ENCODE measurements around the gene GCH1.
"Not testable (repeated sequence)": the region's sequence is repeated elsewhere in the genome, so short reads cannot be mapped to it uniquely, and the experiment has no call there.

GCH1 gene, protein sequence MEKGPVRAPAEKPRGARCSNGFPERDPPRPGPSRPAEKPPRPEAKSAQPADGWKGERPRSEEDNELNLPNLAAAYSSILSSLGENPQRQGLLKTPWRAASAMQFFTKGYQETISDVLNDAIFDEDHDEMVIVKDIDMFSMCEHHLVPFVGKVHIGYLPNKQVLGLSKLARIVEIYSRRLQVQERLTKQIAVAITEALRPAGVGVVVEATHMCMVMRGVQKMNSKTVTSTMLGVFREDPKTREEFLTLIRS

DNA sequence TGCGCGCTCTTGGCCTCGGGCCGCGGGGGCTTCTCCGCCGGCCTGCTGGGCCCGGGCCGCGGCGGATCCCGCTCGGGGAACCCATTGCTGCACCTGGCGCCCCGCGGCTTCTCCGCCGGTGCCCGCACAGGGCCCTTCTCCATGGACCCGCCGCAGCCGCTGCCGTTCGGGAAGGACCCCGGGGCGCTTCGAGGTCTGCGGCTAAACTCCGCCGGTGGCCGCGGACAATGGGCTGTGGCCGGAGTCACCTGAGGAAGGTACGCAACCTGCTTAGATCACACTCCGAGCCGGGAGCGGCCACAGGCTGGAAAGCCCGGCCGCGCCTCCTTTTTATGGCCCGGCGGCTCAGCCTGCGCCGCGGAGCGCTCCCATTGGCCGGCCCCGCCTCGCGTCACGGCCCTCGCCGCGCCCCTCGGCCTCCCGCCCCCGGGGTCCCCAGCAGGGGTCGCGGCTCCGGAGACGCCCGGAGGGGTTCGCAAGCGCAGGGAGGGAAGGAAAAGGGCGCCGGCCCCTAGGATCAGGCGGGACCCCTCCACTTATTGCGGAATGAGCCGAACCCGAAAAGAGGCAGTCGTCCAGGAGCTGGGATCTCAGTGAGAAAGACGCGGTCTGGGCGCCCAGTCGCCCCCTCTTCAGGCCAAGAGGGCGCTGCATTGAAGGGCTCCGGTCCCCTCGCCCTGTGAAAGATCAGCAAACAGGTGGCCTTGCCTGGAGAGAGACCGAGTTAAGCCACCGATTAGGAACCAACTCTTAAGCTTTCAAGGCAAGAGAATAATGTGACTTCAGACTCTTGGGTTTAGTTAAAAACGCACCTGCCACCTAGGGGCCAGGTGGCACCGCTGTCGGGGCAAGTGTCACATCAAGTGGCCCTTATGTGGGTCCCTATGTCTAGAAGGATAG lies at the start of gene GCH1:
Gene GCH1 (minus strand): TSS at position 306 of the 900 bp plus-strand sequence. CDS start 163 bp downstream, at position 143.
- DNase-seq, result peak; percentile 85

DNA sequence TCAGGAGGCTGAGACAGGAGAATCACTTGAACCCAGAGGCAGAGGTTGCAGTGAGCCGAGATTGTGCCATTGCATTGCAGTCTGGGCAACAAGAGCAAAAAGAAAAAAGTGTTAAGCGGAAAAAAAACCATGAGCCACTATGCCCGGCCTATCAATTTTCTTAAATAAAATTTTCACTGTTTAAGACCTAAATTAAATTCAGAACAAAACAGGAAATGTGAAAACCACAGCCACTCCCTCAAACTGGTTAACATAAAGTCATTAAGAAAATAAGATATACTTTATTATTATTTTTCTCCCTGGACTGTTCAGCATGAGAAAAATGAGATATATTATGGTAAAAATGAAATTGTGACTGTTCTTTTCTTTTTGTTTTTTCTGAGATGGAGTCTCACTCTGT lies 44.6 kb upstream of the GCH1 start:
- DNase-seq, result no peak

DNA sequence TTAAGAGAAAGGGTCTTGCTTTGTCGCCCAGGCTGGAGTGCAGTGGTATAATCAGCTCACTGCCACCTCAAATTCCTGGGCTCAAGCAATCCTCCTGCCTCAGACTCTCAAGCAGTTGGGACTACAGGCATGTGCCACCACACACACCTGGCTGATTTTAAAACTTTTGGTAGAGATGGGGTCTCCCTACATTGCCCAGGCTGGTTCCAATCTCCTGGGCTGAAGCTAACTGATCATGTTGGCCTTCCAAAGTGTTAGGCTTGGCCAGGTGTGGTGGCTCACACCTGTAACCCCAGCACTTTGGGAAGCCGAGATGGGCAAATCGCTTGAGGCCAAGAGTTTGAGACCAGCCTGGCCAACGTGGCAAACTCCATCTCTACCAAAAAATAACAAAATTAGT lies 43.9 kb upstream of the GCH1 start:
- no peak for DNase-seq

DNA sequence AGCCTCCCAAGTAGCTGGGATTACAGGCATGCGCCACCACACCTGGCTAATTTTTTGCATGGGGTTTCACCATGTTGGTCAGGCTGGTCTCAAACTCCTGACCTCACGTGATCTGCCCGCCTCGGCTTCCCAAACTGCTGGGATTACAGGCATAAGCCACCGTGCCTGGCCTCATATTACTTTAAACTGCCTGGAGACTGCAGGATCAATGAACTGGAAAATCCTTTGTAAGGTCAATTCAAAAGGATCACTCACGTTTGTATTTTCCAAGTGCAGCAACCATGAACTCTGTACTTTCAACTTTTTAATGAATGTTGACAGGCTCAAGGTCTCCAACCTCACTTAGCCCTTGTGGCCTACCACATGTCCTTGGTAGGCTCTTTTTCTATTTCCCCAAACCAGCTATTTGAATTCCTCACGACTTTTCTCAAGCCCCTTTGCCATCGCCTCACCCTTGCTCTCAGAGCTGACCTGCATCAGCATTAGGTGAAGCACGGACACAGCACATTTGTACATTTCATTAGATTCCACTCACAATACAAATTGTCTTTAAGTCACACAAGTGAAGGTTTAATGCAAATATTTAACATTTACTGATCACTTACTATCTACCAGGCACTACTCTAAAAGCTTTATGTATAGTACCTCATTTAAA lies 42.2 kb upstream of the GCH1 start:
- DNase-seq, result no peak

DNA sequence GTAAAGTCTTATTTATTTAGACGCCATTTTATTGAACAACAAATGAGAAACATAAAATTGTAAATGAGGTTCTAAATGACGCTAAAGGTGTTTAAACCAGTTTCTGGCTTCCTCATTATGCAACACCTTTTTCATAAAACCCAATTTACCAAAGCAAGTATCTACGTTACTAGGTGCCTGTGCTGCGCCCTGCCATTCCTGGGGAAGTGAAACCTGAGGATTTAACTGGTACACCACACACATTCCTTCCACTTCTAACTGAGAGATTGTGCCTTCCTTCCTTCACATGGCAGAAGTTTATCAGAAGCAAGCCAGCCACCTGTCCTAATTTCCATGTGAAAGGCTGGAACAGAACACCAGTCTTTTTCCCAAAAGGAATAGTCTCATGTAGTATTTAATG lies 40.3 kb upstream of the GCH1 start:
- no peak for DNase-seq

DNA sequence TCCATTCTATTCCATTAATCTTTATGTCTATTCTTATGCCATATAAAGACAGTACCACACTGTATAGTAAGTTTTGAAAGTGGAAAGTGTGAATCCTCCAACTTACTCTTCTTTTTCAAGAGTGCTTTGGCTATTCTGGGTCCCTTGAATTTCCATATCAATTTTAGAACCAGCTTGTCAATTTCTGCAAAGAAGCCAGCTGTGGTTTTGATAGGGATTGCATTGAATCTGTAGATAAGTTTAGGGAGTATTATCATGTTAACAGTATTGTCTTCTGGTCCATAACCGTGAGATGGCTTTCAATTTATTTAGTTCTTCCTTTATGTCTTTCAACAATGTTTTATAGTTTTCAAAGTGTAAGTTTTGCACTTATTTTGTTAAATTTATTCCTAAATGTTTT lies 34.2 kb upstream of the GCH1 start:
- no peak for DNase-seq

DNA sequence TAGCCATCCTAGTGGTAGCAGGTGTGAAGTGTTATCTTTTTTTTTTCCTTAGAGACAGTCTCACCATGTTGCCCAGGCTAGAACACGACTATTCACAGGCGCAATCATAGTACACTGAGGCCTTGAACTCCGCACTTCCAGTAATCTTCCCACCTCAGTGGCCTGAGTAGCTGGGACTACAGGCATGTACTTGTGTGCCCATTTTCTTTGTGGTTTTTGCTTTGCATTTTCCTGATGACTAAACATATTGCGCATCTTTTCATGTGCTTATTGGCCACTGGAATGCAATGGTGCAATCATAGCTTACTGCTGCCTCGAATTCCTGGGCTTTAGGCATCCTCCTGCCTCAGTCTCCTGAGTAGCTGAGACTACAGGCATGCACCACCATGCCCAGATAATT lies 33.3 kb upstream of the GCH1 start:
- no peak for DNase-seq

DNA sequence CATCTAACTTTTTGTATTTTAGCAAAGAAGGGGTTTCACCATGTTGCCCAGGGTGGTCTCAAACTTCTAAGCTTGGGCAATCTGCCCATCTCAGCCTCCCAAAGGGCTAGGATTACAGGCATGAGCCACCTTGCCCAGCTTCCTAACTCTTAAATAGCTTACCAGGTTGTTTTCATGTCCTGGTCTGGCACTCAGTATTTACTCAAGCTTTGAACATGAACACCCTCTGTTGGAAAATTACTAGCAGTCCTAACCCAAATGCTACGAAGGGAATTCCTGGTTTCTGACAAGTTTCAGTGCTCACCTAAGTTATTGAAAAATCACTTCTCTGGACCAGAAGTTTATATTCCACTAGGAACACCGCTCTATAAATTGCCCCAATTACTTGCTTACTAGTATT lies 32.5 kb upstream of the GCH1 start:
- DNase-seq, result no peak

DNA sequence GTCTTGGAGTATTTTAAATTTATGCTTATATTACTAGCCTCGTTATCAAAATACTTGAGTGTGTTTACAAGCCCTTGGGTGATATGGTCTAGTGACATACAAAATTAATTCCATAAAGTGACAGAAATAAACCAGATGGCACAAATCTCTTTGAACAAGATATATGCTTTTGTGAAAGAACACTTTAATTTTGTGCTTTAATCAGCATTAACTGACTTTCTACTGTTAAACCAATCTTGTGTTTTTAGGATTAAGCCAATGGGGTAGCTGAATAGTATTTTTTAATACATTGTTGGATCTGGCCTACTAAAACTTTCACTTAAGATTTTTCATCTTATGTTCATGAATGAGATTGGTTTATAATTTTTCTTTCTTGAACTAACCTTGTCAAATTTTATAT lies 30.4 kb upstream of the GCH1 start:
- DNase-seq, result no peak

DNA sequence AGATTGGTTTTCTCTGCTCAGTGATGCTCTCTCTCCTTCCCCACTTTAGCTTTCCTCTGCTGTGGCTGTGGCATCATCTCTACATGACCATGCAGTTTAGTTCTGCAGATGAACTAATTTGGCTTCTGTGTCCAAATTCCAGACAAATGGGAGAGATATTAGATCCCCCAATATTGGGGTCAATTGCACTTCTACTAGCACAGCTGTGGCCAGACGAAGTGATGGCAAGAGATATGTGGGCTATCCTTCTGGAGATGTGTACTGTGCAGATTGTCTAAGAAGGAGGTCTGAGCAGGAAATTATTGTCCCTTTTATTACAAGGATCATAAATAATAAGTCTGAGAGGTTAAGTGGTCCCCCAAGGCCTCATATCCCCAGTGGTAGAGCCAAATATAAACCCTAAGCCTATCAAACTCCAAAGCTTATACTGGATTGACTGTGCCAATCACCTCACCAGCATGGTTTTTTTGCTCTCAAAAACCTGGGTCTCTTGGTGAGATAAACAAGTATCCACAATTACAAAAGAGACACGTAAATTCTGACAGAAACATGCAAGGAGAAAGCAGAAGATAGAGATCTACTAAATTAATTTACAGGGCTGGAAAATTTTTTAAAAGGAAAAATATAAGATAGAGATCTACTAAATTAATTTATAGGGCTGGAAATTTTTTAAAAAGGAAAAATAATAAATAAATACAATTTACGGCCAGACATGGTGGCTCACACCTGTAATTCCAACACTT lies 29.1 kb upstream of the GCH1 start:
- DNase-seq, result no peak

DNA sequence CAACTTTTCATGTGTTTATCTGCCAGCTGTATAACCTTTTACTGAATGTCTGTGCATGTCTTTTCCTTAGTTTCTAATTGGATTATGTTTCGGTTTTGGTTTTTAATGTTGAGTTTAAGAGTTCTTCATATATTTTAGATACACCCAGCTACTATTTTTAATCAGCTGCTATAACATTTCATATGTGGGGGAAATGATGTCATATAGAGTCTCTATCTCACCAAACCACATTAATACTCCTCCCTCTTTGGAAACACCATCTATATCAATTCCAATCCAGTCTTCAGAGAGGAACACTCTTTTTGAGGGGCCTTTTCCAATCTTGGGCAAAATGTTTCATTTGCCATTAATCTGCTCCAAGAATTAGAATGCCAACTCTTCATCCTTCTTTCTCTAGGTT lies 28.5 kb upstream of the GCH1 start:
- no peak for DNase-seq

DNA sequence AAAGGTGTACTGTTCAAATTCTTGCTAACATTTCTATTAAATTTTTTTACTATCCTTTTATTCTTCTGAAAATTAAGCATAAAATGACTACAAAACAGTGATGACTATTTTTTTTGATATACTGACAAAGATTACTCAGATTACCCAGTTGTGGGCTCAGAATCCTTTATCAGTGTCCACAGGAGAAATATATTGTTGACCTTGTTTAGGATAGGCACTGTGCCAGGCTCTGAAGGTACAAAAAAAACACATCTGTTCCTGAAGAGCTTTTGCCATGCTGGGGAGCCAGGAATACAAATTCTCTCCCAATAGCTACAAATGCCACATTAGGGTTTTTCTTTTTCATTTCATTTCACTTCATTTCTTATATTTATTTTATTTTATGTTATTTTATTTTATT lies 26.9 kb upstream of the GCH1 start:
- no peak for DNase-seq

DNA sequence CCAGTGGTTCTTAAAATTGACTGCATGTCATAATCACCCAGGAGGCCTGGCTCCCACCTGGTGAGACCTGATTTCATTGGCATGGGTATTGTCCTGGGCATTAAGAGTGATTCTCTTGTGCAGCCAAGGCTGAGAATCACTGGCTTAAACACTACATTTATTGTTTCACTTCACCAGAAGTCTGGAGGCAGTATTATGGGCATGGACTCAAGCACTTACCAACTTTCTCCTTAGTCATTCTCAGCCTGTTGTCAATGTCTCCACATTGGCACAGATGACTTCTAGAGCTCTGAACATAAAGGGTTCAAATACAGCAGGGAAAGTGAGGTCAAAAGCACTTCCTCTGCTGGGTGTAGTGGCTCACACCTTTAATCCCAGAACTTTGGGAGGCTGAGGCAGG lies 25.6 kb upstream of the GCH1 start:
- no peak for DNase-seq

DNA sequence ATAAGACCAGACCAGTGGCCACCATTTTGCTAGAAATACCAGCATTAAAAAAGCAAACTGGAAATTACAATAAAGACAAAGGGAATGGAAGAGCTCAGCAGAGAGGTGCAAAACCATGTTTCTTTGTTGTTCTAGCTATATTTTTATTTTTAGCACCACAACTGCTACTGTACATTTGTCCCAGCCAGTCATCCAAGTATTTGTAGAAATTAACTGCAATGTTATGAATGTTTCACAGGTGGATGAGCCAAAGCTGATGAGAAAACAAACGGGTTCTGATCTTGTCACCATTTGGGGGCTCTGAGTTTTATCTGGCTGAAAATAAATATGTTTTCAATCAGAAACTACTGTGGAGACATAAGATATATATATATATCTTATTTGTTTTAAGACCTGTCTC lies 24.9 kb upstream of the GCH1 start:
- no peak for DNase-seq

DNA sequence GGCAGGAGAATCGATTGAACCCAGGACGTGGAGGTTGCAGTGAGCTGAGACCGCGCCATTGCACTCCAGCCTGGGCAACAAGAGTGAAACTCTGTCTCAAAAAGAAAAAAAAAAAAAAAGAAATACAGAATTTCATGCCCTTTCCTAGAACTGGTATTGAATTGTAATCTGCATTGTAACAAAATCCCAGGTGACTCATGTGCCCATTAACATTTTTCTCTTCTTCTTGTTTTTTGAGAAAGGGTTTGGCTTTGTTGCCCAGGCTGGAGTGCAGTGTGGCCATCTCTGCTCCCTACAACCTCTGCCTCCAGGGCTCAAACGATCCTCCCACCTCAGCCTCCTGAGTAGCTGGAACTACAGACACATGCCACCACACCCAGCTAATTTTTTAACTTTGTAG lies 23.9 kb upstream of the GCH1 start:
- not testable (repeated sequence) for DNase-seq

DNA sequence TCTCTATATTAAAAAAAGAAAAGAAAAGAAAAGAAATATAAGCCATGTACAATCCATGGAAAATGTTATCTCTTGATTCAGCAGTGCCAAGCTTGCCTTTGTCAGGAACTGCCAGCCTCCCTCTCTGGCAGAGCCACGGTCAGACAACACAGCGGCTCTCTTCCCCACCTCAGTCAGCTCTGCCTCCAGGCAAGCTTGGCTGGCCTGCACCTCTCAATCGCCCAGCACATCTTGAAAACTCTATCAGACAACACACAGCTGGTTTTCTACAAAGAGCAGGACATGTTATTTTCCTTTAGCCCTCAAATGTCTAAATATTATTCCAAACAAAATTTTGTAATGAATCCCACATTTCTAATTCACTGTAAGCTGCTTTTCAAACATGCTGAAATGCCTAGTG lies 20.0 kb upstream of the GCH1 start:
- DNase-seq, result no peak

DNA sequence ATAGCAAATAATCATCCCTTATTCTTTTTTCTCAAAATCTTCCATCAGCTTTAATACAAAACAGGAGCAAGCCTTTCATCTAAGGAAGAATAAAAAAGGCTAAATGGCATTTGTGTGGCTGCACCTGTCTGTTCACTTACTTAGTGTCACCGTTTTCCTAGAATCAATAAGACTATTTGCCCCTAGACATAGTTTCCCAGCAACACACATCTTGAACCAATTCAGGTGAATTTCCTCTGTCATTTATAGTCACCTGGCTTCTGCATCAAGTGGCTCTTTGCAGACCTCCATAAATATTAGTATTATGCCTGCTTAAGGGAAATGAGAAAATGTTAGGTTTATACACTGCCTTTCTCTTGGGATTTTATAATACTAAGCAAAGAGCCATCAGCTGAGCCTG lies 17.4 kb upstream of the GCH1 start:
- no peak for DNase-seq

DNA sequence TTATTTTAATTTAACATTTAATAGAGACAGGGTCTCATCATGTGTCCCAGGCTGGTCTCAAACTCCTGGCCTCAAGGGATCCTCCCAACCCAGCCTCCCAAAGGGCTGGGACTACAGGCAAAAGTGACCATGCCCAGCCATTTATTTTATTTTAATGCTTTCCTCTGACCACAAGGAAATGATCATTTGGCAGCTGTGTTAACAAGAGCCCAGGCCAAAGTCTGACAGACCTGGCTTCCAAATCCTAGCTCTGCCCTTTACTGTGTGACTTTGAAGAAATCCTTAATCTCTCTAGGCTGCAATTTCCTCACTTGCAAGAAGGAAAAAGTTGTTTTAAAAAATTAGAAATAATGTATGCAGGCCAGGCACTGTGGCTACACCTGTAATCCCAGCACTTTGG lies 16.7 kb upstream of the GCH1 start:
- no peak for DNase-seq

DNA sequence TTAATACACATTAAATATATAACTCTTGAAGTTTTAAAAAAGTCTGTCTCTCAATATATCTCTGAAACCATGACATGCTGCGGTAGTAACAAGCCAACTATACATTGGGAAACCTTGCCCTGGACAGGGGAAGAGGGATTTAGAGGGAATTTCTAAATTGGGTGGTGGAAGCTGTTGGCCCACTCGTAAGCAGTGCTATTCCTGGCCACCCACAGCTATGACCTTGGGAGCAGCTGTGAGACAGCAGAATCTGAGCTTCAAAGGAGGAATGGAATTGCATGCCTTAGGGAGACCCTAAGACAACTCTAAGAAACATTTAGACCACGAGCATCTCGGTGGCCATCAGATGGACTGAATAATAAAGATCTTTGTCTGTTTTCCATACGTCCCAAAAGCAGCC lies 15.8 kb upstream of the GCH1 start:
- no peak for DNase-seq

DNA sequence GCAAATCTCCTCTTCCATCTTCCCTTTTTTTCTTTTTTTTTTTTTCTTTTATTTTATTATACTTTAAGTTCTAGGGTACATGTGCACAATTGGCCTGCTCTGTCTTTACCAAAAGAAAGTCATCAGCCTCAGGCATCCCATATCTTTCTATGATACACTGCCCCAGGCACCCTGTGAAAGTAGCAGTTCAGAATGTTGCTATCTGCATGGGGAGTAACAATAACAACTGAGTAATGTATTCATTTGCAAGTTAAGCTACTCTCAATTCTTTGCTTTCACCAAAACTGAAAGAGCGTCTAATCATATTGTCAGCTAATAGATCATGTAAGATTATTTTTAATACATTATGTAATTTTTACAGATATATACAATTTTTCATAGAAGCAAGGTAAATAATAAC lies 13.5 kb upstream of the GCH1 start:
- DNase-seq, result no peak

DNA sequence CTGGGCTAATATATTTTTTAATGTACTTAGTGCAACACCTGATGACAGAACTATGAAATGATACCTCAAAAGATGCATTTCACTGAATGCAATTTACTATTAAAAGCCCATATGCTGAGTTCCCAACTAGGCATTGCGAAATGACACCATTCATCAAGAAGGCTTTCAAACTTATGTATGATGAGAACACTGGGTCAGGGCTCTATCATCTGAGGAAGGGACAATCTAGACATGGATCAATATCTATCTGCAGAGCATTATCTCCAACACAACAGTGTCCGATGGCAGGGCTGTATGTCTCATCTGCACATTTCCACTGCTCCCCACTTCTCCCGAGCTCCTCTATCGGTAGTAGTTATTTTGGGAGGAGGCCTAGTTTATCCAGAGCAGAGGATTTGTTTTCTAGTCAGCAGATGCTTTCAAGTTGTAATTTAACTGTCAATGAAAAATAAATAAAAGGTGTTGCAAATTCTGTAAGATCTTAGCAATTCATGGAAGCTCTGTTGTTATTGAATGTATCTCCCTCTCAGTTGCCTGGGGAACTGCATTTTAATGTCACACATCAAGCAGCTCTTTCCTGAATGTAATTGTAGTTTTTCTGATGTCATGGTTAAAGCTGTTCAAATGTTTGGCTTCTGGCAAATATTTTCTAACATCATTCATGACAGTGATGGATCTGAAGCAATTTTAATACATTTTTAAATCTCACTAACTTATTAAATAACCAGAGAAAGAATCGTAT lies 7.4 kb upstream of the GCH1 start:
- no peak for DNase-seq

DNA sequence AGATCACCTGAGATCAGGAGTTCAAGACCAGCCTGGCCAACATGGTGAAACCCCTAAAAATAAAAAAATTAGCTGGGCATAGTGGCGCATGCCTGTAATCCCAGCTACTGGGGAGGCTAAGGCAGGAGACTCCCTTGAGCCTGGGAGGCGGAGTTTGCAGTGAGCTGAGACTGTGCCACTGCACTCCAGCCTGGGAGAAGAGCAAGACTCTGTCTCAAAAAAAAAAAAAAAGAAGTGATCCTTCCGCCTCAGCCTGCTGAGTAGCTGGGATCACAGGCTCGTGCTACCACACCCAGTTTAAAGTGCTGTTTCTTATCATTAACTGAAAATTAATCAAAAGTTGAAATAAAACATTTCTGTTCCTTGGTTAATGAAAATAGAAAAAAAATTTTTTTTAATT lies 6.3 kb upstream of the GCH1 start:
- DNase-seq, result not testable (repeated sequence)

DNA sequence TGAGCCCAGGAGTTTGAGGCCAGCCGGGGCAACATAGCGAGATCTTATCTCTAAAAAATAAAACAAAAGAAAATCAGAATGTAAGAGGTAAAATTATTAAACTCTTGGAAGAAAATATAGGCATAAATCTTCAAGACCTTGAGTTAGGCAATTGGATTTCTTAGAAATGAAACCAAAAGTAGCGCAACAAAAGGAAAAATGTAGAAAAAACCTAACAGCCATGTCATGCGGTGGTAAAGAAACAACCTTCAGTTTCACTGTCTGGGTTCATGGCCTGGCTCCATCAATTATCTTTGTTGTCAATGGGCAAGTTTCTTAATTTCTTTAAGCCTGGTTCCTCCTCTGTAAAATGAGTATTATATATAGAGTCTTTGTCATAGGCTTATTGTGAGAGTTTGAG lies 5.6 kb upstream of the GCH1 start:
- peak; percentile 46 for DNase-seq

Data from activated CD4-positive, alpha-beta T cell treated with anti-CD3 and anti-CD28 coated beads, Interleukin-10, Interleukin-2, amounts not matched to agents 100 ng/mL and 50 ng/mL, durations not matched to agents 16 hours and 8 hours (primary cell).